SK-N-SH treated with all-trans-retinoic acid at 6 μM for 48 hours (cell line): ENCODE results near the gene FGF2.

Source experiments
- ATAC-seq: fragments of 200-7000 bp; cut with Tn5 transposase; 3 replicates; pipeline ENCODE4 v1.9.1; 2020; ENCODE audit warnings: mild to moderate bottlenecking, moderate library complexity
- BACH2 ChIP-seq: fragments of 250-450 bp; sonication (Bioruptor Pico); IDR thresholded peaks from 2 replicates; pipeline ENCODE4 v1.9.0; 2021; ENCODE audit warnings: mild to moderate bottlenecking, borderline replicate concordance
- CSDC2 ChIP-seq: fragments of 250-450 bp; sonication (Bioruptor Pico); IDR thresholded peaks from 2 replicates; pipeline ENCODE4 v1.5.0; 2020; ENCODE audit warnings: mild to moderate bottlenecking, moderate library complexity
- ESRRG ChIP-seq: fragments of 250-450 bp; sonication (Bioruptor Pico); IDR thresholded peaks from 2 replicates; pipeline ENCODE4 v1.6.1; 2021; ENCODE audit warnings: mild to moderate bottlenecking
- GLIS3 ChIP-seq: fragments of 250-450 bp; sonication (Bioruptor Pico); IDR thresholded peaks from 2 replicates; pipeline ENCODE4 v1.5.0; 2020; ENCODE audit warnings: mild to moderate bottlenecking, moderate library complexity
- ISL1 ChIP-seq: fragments of 250-450 bp; sonication (Bioruptor Pico); IDR thresholded peaks from 2 replicates; pipeline ENCODE4 v2.1.2; 2022; ENCODE audit warnings: mild to moderate bottlenecking, moderate library complexity
- OSR1 ChIP-seq: fragments of 250-450 bp; sonication (Bioruptor Pico); IDR thresholded peaks from 2 replicates; pipeline ENCODE4 v1.8.0; 2022; ENCODE audit warnings: moderate library complexity, mild to moderate bottlenecking, inconsistent platforms
- PPARA ChIP-seq: fragments of 250-450 bp; sonication (Bioruptor Pico); IDR thresholded peaks from 2 replicates; pipeline ENCODE4 v1.5.0; 2020; ENCODE audit warnings: mild to moderate bottlenecking, borderline replicate concordance
- RARB ChIP-seq: fragments of 250-450 bp; sonication (Bioruptor Pico); IDR thresholded peaks from 2 replicates; pipeline ENCODE4 v1.8.0; 2021; ENCODE audit warnings: mild to moderate bottlenecking, moderate library complexity
- SNAI2 ChIP-seq: fragments of 250-450 bp; sonication (Bioruptor Pico); IDR thresholded peaks from 2 replicates; pipeline ENCODE4 v1.5.0; 2020; ENCODE audit warnings: mild to moderate bottlenecking, moderate library complexity
- TCF4 ChIP-seq: fragments of 250-450 bp; sonication (Bioruptor Pico); IDR thresholded peaks from 2 replicates; pipeline ENCODE4 v1.8.0; 2021; ENCODE audit warnings: mild to moderate bottlenecking, moderate library complexity, borderline replicate concordance
- TOX ChIP-seq: fragments of 250-450 bp; sonication (Bioruptor Pico); IDR thresholded peaks from 2 replicates; pipeline ENCODE4 v1.8.0; 2021; ENCODE audit warnings: mild to moderate bottlenecking, moderate library complexity, borderline replicate concordance
- ZFP3 ChIP-seq: fragments of 250-450 bp; sonication (Bioruptor Pico); IDR thresholded peaks from 2 replicates; pipeline ENCODE4 v1.5.0; 2020; ENCODE audit warnings: mild to moderate bottlenecking, moderate library complexity
- ZFP30 ChIP-seq: fragments of 450-650 bp; formaldehyde crosslinking; IDR thresholded peaks from 2 replicates; pipeline ENCODE4 v1.5.0; 2022; ENCODE audit warnings: mild to moderate bottlenecking, moderate library complexity
- ZNF565 ChIP-seq: fragments of 450-650 bp; formaldehyde crosslinking; conservative IDR thresholded peaks from 2 replicates; pipeline ENCODE4 v1.5.0; 2020; ENCODE audit warnings: low read depth, mild to moderate bottlenecking, moderate library complexity
- ZNF70 ChIP-seq: fragments of 450-650 bp; formaldehyde crosslinking; IDR thresholded peaks from 2 replicates; pipeline ENCODE4 v1.5.0; 2020; ENCODE audit warnings: mild to moderate bottlenecking, moderate library complexity
- ZNF8 ChIP-seq: fragments of 450-650 bp; formaldehyde crosslinking; IDR thresholded peaks from 2 replicates; pipeline ENCODE4 v1.5.0; 2020; ENCODE audit warnings: mild to moderate bottlenecking, moderate library complexity
- TF ChIP-seq, protein P1 (sequence below): fragments of 250-450 bp; sonication (Bioruptor Pico); IDR thresholded peaks from 2 replicates; pipeline ENCODE4 v1.8.0; 2021; ENCODE audit warnings: low read depth, mild to moderate bottlenecking, moderate library complexity, borderline replicate concordance
- TF ChIP-seq, protein P2 (sequence below): fragments of 250-450 bp; sonication (Bioruptor Pico); IDR thresholded peaks from 2 replicates; pipeline ENCODE4 v1.5.1; 2021; ENCODE audit warnings: mild to moderate bottlenecking, moderate library complexity
- TF ChIP-seq, protein P3 (sequence below): fragments of 250-450 bp; sonication (Bioruptor Pico); IDR thresholded peaks from 2 replicates; pipeline ENCODE4 v1.5.1; 2020; ENCODE audit warnings: low read depth, mild to moderate bottlenecking, moderate library complexity
- TF ChIP-seq, protein P4 (sequence below): fragments of 250-450 bp; sonication (Bioruptor Pico); IDR thresholded peaks from 2 replicates; pipeline ENCODE4 v1.8.0; 2020; ENCODE audit warnings: mild to moderate bottlenecking, moderate library complexity, borderline replicate concordance
- TF ChIP-seq, protein P5 (sequence below): fragments of 250-450 bp; sonication (Bioruptor Pico); IDR thresholded peaks from 2 replicates; pipeline ENCODE4 v1.5.0; 2020; ENCODE audit warnings: mild to moderate bottlenecking, moderate library complexity

FGF2 gene

DNA sequence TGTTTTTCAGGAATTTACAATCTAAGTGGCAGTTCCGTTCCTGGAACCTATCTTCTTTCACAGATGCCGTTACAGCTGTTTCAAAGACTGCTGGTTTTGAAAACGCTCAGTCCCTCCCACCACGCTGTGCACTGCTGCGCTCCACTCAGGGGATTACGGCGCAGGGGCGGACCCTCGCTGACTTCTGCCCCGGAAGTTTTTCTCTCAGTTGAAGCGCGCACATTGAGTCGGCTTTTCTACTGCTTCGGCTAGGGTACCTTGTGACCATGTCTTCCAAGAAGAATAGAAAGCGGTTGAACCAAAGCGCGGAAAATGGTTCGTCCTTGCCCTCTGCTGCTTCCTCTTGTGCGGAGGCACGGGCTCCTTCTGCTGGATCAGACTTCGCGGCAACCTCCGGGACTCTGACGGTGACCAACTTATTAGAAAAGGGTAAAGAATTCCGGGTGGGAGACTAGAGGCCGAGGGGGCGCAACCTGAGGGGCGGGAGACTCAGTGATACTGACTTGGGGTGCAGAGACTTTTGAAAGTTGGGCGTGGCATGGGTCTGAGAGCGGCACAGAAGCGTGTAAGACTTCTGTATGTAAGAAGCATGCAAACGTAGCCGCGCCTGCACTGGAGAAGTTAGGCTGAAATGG is 96.4 kb downstream of the FGF2 start:
- no peak for TF ChIP-seq TOX (CRISPR knock-in tag)
- TF ChIP-seq PPARA (CRISPR knock-in tag), result no peak
- no peak for TF ChIP-seq BACH2 (CRISPR knock-in tag)
- no peak for TF ChIP-seq RARB (CRISPR knock-in tag)
- TF ChIP-seq, protein P1, sequence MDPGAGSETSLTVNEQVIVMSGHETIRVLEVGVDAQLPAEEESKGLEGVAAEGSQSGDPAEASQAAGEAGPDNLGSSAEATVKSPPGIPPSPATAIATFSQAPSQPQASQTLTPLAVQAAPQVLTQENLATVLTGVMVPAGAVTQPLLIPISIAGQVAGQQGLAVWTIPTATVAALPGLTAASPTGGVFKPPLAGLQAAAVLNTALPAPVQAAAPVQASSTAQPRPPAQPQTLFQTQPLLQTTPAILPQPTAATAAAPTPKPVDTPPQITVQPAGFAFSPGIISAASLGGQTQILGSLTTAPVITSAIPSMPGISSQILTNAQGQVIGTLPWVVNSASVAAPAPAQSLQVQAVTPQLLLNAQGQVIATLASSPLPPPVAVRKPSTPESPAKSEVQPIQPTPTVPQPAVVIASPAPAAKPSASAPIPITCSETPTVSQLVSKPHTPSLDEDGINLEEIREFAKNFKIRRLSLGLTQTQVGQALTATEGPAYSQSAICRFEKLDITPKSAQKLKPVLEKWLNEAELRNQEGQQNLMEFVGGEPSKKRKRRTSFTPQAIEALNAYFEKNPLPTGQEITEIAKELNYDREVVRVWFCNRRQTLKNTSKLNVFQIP (CRISPR knock-in tag), result no peak
- no peak for TF ChIP-seq ESRRG (CRISPR knock-in tag)
- TF ChIP-seq TCF4 (CRISPR knock-in tag), result no peak
- TF ChIP-seq, protein P2, sequence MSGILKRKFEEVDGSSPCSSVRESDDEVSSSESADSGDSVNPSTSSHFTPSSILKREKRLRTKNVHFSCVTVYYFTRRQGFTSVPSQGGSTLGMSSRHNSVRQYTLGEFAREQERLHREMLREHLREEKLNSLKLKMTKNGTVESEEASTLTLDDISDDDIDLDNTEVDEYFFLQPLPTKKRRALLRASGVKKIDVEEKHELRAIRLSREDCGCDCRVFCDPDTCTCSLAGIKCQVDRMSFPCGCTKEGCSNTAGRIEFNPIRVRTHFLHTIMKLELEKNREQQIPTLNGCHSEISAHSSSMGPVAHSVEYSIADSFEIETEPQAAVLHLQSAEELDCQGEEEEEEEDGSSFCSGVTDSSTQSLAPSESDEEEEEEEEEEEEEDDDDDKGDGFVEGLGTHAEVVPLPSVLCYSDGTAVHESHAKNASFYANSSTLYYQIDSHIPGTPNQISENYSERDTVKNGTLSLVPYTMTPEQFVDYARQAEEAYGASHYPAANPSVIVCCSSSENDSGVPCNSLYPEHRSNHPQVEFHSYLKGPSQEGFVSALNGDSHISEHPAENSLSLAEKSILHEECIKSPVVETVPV (CRISPR knock-in tag), result no peak
- TF ChIP-seq CSDC2 (CRISPR knock-in tag), result no peak
- TF ChIP-seq ZNF70 (CRISPR knock-in tag), result no peak
- TF ChIP-seq ZNF565 (CRISPR knock-in tag), result no peak
- TF ChIP-seq, protein P3, sequence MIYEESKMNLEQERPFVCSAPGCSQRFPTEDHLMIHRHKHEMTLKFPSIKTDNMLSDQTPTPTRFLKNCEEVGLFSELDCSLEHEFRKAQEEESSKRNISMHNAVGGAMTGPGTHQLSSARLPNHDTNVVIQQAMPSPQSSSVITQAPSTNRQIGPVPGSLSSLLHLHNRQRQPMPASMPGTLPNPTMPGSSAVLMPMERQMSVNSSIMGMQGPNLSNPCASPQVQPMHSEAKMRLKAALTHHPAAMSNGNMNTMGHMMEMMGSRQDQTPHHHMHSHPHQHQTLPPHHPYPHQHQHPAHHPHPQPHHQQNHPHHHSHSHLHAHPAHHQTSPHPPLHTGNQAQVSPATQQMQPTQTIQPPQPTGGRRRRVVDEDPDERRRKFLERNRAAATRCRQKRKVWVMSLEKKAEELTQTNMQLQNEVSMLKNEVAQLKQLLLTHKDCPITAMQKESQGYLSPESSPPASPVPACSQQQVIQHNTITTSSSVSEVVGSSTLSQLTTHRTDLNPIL (CRISPR knock-in tag), result no peak
- peak; percentile 96 for ATAC-seq

DNA sequence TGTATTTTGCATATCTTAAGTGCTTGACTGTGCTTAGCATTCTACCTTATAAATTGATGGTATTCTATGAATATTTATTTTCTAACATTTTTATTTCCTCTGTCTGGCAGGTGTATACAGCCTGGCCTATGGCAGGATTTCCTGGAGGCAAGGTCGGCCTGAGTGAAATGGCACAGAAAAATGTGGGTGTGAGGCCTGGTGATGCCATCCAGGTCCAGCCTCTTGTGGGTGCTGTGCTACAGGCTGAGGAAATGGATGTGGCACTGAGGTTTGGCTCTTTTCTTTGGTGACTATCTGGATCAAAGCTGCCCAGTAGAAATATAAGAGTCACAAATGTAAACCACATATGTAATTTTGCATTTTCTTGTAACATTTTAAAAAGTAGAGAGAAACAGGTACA is 102.3 kb downstream of the FGF2 start:
- TF ChIP-seq OSR1 (CRISPR knock-in tag) (no peak), GLIS3 (no peak), ZNF70 (CRISPR knock-in tag) (no peak), TCF4 (CRISPR knock-in tag) (no peak), ZFP3 (CRISPR knock-in tag) (no peak), ZFP30 (CRISPR knock-in tag) (no peak), CSDC2 (CRISPR knock-in tag) (no peak), BACH2 (CRISPR knock-in tag) (no peak)
- TF ChIP-seq, all 23 proteins: peak for 0
- no peak for ATAC-seq

DNA sequence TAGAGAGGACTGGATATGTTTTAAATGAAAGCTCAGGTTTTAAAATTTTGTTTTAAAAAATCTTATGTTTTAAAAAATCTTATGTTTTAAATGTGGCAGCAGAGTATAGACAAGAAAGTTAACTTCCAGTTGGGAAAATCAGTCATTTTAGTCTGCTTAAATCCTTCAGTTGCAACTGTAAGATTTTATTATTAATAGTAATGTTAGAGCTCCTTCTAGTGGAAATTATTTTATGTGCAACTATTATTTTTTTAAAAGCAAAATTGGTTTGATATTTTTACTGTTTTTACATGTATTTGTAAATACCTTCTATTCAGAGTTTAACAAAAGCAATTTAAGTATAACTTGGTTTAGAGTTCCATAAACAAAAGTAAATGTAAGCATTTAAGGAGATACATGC is 104.2 kb downstream of the FGF2 start:
- TF ChIP-seq CSDC2 (CRISPR knock-in tag), result no peak
- no peak for TF ChIP-seq ZNF565 (CRISPR knock-in tag)
- TF ChIP-seq, protein P2 (CRISPR knock-in tag), result no peak
- no peak for TF ChIP-seq RARB (CRISPR knock-in tag)
- TF ChIP-seq, protein P4, sequence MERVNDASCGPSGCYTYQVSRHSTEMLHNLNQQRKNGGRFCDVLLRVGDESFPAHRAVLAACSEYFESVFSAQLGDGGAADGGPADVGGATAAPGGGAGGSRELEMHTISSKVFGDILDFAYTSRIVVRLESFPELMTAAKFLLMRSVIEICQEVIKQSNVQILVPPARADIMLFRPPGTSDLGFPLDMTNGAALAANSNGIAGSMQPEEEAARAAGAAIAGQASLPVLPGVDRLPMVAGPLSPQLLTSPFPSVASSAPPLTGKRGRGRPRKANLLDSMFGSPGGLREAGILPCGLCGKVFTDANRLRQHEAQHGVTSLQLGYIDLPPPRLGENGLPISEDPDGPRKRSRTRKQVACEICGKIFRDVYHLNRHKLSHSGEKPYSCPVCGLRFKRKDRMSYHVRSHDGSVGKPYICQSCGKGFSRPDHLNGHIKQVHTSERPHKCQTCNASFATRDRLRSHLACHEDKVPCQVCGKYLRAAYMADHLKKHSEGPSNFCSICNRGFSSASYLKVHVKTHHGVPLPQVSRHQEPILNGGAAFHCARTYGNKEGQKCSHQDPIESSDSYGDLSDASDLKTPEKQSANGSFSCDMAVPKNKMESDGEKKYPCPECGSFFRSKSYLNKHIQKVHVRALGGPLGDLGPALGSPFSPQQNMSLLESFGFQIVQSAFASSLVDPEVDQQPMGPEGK (CRISPR knock-in tag), result no peak
- TF ChIP-seq ZFP30 (CRISPR knock-in tag), result no peak
- no peak for TF ChIP-seq ZNF8 (CRISPR knock-in tag)
- no peak for TF ChIP-seq OSR1 (CRISPR knock-in tag)
- TF ChIP-seq SNAI2, result no peak
- TF ChIP-seq ISL1 (CRISPR knock-in tag), result no peak
- no peak for TF ChIP-seq BACH2 (CRISPR knock-in tag)
- no peak for TF ChIP-seq PPARA (CRISPR knock-in tag)
- no peak for TF ChIP-seq ESRRG (CRISPR knock-in tag)
- TF ChIP-seq, protein P1 (CRISPR knock-in tag), result no peak
- TF ChIP-seq, protein P5, sequence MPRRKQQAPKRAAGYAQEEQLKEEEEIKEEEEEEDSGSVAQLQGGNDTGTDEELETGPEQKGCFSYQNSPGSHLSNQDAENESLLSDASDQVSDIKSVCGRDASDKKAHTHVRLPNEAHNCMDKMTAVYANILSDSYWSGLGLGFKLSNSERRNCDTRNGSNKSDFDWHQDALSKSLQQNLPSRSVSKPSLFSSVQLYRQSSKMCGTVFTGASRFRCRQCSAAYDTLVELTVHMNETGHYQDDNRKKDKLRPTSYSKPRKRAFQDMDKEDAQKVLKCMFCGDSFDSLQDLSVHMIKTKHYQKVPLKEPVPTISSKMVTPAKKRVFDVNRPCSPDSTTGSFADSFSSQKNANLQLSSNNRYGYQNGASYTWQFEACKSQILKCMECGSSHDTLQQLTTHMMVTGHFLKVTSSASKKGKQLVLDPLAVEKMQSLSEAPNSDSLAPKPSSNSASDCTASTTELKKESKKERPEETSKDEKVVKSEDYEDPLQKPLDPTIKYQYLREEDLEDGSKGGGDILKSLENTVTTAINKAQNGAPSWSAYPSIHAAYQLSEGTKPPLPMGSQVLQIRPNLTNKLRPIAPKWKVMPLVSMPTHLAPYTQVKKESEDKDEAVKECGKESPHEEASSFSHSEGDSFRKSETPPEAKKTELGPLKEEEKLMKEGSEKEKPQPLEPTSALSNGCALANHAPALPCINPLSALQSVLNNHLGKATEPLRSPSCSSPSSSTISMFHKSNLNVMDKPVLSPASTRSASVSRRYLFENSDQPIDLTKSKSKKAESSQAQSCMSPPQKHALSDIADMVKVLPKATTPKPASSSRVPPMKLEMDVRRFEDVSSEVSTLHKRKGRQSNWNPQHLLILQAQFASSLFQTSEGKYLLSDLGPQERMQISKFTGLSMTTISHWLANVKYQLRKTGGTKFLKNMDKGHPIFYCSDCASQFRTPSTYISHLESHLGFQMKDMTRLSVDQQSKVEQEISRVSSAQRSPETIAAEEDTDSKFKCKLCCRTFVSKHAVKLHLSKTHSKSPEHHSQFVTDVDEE (CRISPR knock-in tag), result no peak
- ATAC-seq, result peak; percentile 35; the same call in 1 of the 3 replicates
